SJSA1 (cell line): ENCODE data around the gene HABP2. TPM values are rescaled to one million over a fixed set of nuclear protein-coding genes. Genes with fewer than 3 reads are reported as not detected.

Experiments used
- DNase-seq, 2 experiments: peaks; one replicate each; pipeline ENCODE4 v3.0.0-alpha.2; 2015 to 2020; ENCODE audit warnings: low spot score in 2 of 2, low read depth in 1 of 2
- H3K27ac ChIP-seq: fragments of 250-450 bp; sonication (Bioruptor Pico); 2 replicates; pipeline ENCODE4 v1.5.1; 2020; ENCODE audit warnings: mild to moderate bottlenecking, moderate library complexity
- H3K27me3 ChIP-seq: fragments of 250-450 bp; sonication (Bioruptor Pico); replicated peaks from 2 replicates; pipeline ENCODE4 v1.5.1; 2020; ENCODE audit warnings: mild to moderate bottlenecking, moderate library complexity
- H3K36me3 ChIP-seq: fragments of 250-450 bp; sonication (Bioruptor Pico); 2 replicates; pipeline ENCODE4 v1.5.1; 2020; ENCODE audit warnings: mild to moderate bottlenecking
- H3K4me1 ChIP-seq: fragments of 250-450 bp; sonication (Bioruptor Pico); replicated peaks from 2 replicates; pipeline ENCODE4 v1.6.1; 2021; ENCODE audit warnings: mild to moderate bottlenecking
- H3K4me3 ChIP-seq: fragments of 250-450 bp; sonication (Bioruptor Pico); 2 replicates; pipeline ENCODE4 v1.5.1; 2020; ENCODE audit warnings: mild to moderate bottlenecking
- H3K9me3 ChIP-seq: fragments of 250-450 bp; sonication (Bioruptor Pico); replicated peaks from 2 replicates; pipeline ENCODE4 v1.5.1; 2020; ENCODE audit warnings: mild to moderate bottlenecking
- total RNA-seq: library from RNA; depleted of rRNA; stranded (reverse); fragments of >200 nt; shearing (Covaris generic); gene quantifications from 2 replicates; pipeline ENCODE4 v1.2.3, GENCODE V29; 2014; rRNA removed

HABP2 gene
- not detected in 2 replicates for total RNA-seq

GRCh38 chr10:113552701-113553100 lies at the start of gene HABP2:
Gene HABP2, plus strand, starts transcription at chr10:113553053. Its CDS starts 69 bp downstream, at chr10:113553122.
- no peaks in the 10 kb centered on the region for H3K36me3 ChIP-seq
- H3K27me3 ChIP-seq, result peaks cover 18% of the 10 kb centered on the region; the same call in 1 of the 2 replicates
- H3K4me3 ChIP-seq, result no peak within 1 kb of the TSS
- H3K4me1 ChIP-seq, result no peaks in the 10 kb centered on the region
- no peak within 1 kb of the TSS for H3K27ac ChIP-seq
- DNase-seq, result no peak
- H3K9me3 ChIP-seq, result no peaks in the 10 kb centered on the region

- H3K4me1 ChIP-seq, result no peaks in the 10 kb centered on the region
- H3K36me3 ChIP-seq, result no peaks in the 10 kb centered on the region
- no peak overlapping the region for H3K4me3 ChIP-seq
- H3K9me3 ChIP-seq, result no peaks in the 10 kb centered on the region
- H3K27me3 ChIP-seq, result no peaks in the 10 kb centered on the region; the same call in 1 of the 2 replicates
- DNase-seq, result no peak
- H3K27ac ChIP-seq, result no peak overlapping the region
These were observed 48.9 kb upstream of the HABP2 start for GRCh38 chr10:113503930-113504329.

GRCh38 chr10:113504423-113504822 lies 48.4 kb upstream of the HABP2 start:
- DNase-seq, result no peak
- H3K27me3 ChIP-seq, result no peaks in the 10 kb centered on the region; the same call in 1 of the 2 replicates
- no peak overlapping the region for H3K27ac ChIP-seq
- no peaks in the 10 kb centered on the region for H3K9me3 ChIP-seq
- H3K4me1 ChIP-seq, result no peaks in the 10 kb centered on the region
- no peak overlapping the region for H3K4me3 ChIP-seq
- no peaks in the 10 kb centered on the region for H3K36me3 ChIP-seq

- no peaks in the 10 kb centered on the region for H3K36me3 ChIP-seq
- DNase-seq, result no peak
- no peaks in the 10 kb centered on the region for H3K4me1 ChIP-seq
- no peak overlapping the region for H3K27ac ChIP-seq
- H3K27me3 ChIP-seq, result no peaks in the 10 kb centered on the region; the same call in 1 of the 2 replicates
- H3K9me3 ChIP-seq, result no peaks in the 10 kb centered on the region; the same call in 1 of the 2 replicates
- H3K4me3 ChIP-seq, result no peak overlapping the region
These were observed 46.4 kb upstream of the HABP2 start for GRCh38 chr10:113506476-113506875.

- H3K27ac ChIP-seq, result no peak overlapping the region
- no peaks in the 10 kb centered on the region for H3K36me3 ChIP-seq
- no peak for DNase-seq
- H3K4me3 ChIP-seq, result no peak overlapping the region
- no peaks in the 10 kb centered on the region for H3K4me1 ChIP-seq
- H3K27me3 ChIP-seq, result no peaks in the 10 kb centered on the region; the same call in 1 of the 2 replicates
- peaks cover 7% of the 10 kb centered on the region; the same call in 1 of the 2 replicates for H3K9me3 ChIP-seq
These were observed 41.4 kb upstream of the HABP2 start for GRCh38 chr10:113511419-113511818.

GRCh38 chr10:113515161-113515560 lies 37.7 kb upstream of the HABP2 start:
- no peak for DNase-seq

GRCh38 chr10:113515601-113516000 lies 37.3 kb upstream of the HABP2 start:
- Histone ChIP-seq H3K4me1 (no peaks in the 10 kb centered on the region), H3K36me3 (no peaks in the 10 kb centered on the region), H3K27me3 (no peaks in the 10 kb centered on the region), H3K27ac (no peak overlapping the region), H3K4me3 (no peak overlapping the region), H3K9me3 (peaks cover 7% of the 10 kb centered on the region; the same call in 1 of the 2 replicates)
- DNase-seq, result peak; percentile 2 to 9

More at GRCh38 chr10:113515161-113515560, 37.7 kb upstream of the HABP2 start:
- Histone ChIP-seq H3K4me3 (no peak overlapping the region), H3K4me1 (no peaks in the 10 kb centered on the region), H3K9me3 (peaks cover 7% of the 10 kb centered on the region; the same call in 1 of the 2 replicates), H3K27ac (no peak overlapping the region), H3K36me3 (no peaks in the 10 kb centered on the region), H3K27me3 (no peaks in the 10 kb centered on the region)

- H3K27me3 ChIP-seq, result no peaks in the 10 kb centered on the region
- H3K27ac ChIP-seq, result no peak overlapping the region
- no peaks in the 10 kb centered on the region for H3K36me3 ChIP-seq
- H3K4me1 ChIP-seq, result no peaks in the 10 kb centered on the region
- peak in 1 of 2 experiments; percentile 9 for DNase-seq
- H3K9me3 ChIP-seq, result peaks cover 7% of the 10 kb centered on the region; the same call in 1 of the 2 replicates
- no peak overlapping the region for H3K4me3 ChIP-seq
These were observed 36.8 kb upstream of the HABP2 start for GRCh38 chr10:113516061-113516460.

GRCh38 chr10:113517165-113517900 lies 35.5 kb upstream of the HABP2 start:
- peak in 1 of 2 experiments; percentile 21 for DNase-seq
- Histone ChIP-seq H3K27ac (no peak overlapping the region), H3K9me3 (no peaks in the 10 kb centered on the region), H3K4me1 (no peaks in the 10 kb centered on the region), H3K4me3 (no peak overlapping the region), H3K36me3 (no peaks in the 10 kb centered on the region), H3K27me3 (no peaks in the 10 kb centered on the region)

GRCh38 chr10:113517901-113518260 lies 35.0 kb upstream of the HABP2 start:
- no peak for DNase-seq
- no peaks in the 10 kb centered on the region for H3K4me1 ChIP-seq
- H3K27me3 ChIP-seq, result no peaks in the 10 kb centered on the region
- H3K4me3 ChIP-seq, result no peak overlapping the region
- H3K36me3 ChIP-seq, result no peaks in the 10 kb centered on the region
- no peaks in the 10 kb centered on the region for H3K9me3 ChIP-seq
- no peak overlapping the region for H3K27ac ChIP-seq

- Histone ChIP-seq H3K27me3 (no peaks in the 10 kb centered on the region), H3K9me3 (no peaks in the 10 kb centered on the region), H3K27ac (no peak overlapping the region), H3K36me3 (no peaks in the 10 kb centered on the region), H3K4me1 (no peaks in the 10 kb centered on the region), H3K4me3 (no peak overlapping the region)
- no peak for DNase-seq
These were observed 34.4 kb upstream of the HABP2 start for GRCh38 chr10:113518415-113518814.

GRCh38 chr10:113518816-113519591 lies 33.8 kb upstream of the HABP2 start:
- no peak for DNase-seq
- Histone ChIP-seq H3K27me3 (no peaks in the 10 kb centered on the region), H3K27ac (no peak overlapping the region), H3K4me3 (no peak overlapping the region), H3K4me1 (no peaks in the 10 kb centered on the region), H3K36me3 (no peaks in the 10 kb centered on the region), H3K9me3 (no peaks in the 10 kb centered on the region)

- no peaks in the 10 kb centered on the region for H3K9me3 ChIP-seq
- DNase-seq, result no peak
- H3K27ac ChIP-seq, result no peak overlapping the region
- H3K27me3 ChIP-seq, result no peaks in the 10 kb centered on the region
- no peaks in the 10 kb centered on the region for H3K36me3 ChIP-seq
- H3K4me3 ChIP-seq, result no peak overlapping the region
- no peaks in the 10 kb centered on the region for H3K4me1 ChIP-seq
These were observed 33.2 kb upstream of the HABP2 start for GRCh38 chr10:113519681-113520115.

GRCh38 chr10:113520261-113520660 lies 32.6 kb upstream of the HABP2 start:
- H3K36me3 ChIP-seq, result no peaks in the 10 kb centered on the region
- no peak overlapping the region for H3K27ac ChIP-seq
- H3K27me3 ChIP-seq, result no peaks in the 10 kb centered on the region
- DNase-seq, result no peak
- H3K4me3 ChIP-seq, result no peak overlapping the region
- H3K9me3 ChIP-seq, result no peaks in the 10 kb centered on the region
- no peaks in the 10 kb centered on the region for H3K4me1 ChIP-seq
